Fibroblast of the aortic adventitia (primary cell): ENCODE data around the gene DMBT1. TPM values are rescaled to one million over a fixed set of nuclear protein-coding genes. Genes with fewer than 3 reads are reported as not detected.
"Not testable (repeated sequence)": the region's sequence is repeated elsewhere in the genome, so short reads cannot be mapped to it uniquely, and the experiment has no call there.

Experiments used
- DNase-seq: peaks from one replicate; pipeline ENCODE4 v3.0.0-alpha.2; 2010; ENCODE audit warnings: low read depth
- H3K4me3 ChIP-seq: 2 replicates; pipeline ENCODE4 v1.5.1; 2011; ENCODE audit warnings: low read depth, mild to moderate bottlenecking, control low read depth, low read length, moderate library complexity
- total RNA-seq: library from RNA; depleted of rRNA; stranded (reverse); fragments of >200 nt; gene quantifications from 2 replicates; pipeline ENCODE4 v1.2.3, GENCODE V29; 2012; ENCODE audit warnings: low replicate concordance
- TF ChIP-seq, protein P1 (sequence below): IDR thresholded peaks from 2 replicates; pipeline ENCODE4 v1.5.1; 2011; ENCODE audit warnings: mild to moderate bottlenecking, low read length, control low read depth, inconsistent platforms; ENCODE audit not compliant: insufficient read depth

The DMBT1 gene
- total RNA-seq, 1 donor, result under 0.01 TPM

DNA sequence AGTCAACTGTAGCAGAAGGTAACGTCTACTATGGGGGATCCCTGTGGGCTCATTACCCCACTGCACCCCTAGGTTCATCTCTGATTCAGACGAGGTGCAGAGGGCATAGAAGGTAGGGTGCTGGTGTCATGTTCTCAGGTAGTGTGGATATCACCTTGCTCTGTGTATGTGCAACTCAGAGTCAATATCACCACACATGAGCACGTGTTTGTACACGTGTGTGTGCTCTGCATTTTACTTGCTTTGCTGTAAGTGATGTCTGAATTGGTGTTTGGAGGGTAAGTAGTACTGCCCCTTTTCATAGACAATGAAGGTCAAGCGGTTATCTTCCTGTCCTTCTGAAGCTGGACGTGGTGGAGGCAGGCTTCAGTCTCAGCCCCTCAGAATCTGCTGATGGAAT lies 10.4 kb downstream of the DMBT1 start:
- H3K4me3 ChIP-seq, result no peak overlapping the region
- TF ChIP-seq, protein P1, sequence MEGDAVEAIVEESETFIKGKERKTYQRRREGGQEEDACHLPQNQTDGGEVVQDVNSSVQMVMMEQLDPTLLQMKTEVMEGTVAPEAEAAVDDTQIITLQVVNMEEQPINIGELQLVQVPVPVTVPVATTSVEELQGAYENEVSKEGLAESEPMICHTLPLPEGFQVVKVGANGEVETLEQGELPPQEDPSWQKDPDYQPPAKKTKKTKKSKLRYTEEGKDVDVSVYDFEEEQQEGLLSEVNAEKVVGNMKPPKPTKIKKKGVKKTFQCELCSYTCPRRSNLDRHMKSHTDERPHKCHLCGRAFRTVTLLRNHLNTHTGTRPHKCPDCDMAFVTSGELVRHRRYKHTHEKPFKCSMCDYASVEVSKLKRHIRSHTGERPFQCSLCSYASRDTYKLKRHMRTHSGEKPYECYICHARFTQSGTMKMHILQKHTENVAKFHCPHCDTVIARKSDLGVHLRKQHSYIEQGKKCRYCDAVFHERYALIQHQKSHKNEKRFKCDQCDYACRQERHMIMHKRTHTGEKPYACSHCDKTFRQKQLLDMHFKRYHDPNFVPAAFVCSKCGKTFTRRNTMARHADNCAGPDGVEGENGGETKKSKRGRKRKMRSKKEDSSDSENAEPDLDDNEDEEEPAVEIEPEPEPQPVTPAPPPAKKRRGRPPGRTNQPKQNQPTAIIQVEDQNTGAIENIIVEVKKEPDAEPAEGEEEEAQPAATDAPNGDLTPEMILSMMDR, result no peak

DNA sequence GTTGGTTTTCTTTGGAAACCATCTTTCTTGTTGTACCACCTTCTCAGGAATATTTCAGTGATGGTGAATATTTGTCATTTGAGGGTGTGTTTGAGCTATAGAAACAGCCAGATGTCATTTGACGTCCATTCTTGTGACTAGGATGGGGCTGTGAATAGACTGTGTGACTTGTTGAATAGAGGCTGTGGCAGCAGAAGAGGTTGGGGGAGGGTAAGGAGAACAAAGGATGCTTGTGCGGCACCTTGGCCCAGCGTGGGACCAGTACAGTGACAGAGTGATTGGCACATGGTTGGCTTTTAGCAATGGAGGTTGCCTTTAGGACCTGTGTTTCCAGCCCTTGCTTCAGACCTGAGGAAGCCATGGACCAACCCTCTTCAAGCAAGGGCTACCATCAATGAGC lies 11.3 kb downstream of the DMBT1 start:
- TF ChIP-seq, protein P1, result no peak
- no peak overlapping the region for H3K4me3 ChIP-seq
- DNase-seq, result no peak

More for the DNA sequence above, 10.4 kb downstream of the DMBT1 start:
- no peak for DNase-seq

DNA sequence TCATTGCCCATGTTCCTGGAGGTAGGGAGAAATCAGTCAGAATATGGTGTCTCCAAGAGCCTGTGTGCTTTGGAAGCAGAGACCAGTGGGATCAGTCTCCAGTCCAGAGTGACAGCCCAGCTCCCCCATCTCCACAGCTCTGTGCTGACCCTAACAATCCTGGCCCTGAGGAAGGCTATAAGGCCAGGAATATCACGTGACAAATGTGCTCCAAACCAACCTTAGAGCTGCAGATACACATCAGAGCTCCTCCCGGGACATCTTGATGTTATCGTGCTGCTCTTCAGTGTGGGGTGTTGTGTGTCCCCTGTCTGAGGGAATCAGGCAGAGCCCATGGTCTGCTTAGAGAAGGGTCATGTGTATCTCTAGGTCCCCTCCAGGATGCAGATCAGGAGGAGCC lies 15.2 kb downstream of the DMBT1 start:
- TF ChIP-seq, protein P1, result no peak
- H3K4me3 ChIP-seq, result no peak overlapping the region
- DNase-seq, result no peak

DNA sequence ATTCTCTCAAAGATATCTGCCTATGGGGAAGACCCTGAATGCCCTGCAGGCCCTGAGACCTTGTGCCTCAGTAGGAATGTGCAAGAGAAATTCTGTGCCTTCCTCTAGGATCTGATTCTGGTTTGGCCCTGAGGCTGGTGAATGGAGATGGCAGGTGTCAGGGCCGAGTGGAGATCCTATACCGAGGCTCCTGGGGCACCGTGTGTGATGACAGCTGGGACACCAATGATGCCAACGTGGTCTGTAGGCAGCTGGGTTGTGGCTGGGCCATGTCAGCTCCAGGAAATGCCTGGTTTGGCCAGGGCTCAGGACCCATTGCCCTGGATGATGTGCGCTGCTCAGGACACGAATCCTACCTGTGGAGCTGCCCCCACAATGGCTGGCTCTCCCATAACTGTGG lies 15.7 kb downstream of the DMBT1 start:
- TF ChIP-seq, protein P1, result no peak
- DNase-seq, result no peak

DNA sequence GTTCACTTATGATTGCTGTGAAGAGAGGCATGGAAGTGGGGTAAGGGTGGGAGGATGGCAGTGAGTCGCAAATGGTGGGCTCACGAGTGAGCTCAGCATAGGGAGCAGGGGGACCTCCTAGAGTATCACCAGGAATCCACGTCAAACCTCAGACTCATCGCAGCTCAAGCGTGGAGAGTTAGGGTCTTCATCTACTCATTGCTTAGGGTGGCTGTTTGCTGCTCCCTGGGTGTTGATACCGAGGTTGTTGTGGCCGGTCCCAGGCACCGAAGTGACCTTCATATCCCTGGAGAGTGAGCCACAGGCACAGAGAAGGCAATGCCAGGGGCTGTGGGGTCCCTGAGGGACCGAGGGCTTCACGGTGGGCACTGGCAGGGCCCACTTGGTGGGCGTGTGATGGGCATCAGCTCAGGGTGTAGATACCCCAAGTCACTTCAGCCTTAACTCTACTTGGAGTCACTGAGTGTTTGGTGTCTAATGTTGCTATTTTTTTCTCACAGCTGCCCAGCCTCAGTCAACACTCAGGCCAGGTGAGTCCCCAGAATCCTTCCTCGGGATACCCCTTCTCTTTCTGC lies 16.8 kb downstream of the DMBT1 start:
- H3K4me3 ChIP-seq, result no peak overlapping the region
- TF ChIP-seq, protein P1, result no peak
- no peak for DNase-seq

More for the DNA sequence above, 15.7 kb downstream of the DMBT1 start:
- H3K4me3 ChIP-seq, result no peak overlapping the region

DNA sequence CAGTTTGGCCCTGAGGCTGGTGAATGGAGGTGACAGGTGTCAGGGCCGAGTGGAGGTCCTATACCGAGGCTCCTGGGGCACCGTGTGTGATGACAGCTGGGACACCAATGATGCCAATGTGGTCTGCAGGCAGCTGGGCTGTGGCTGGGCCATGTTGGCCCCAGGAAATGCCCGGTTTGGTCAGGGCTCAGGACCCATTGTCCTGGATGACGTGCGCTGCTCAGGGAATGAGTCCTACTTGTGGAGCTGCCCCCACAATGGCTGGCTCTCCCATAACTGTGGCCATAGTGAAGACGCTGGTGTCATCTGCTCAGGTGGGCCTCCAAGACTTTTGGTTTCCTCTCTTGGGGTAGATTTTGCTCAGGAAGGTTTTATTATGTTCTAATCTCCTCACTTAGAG lies 25.5 kb downstream of the DMBT1 start:
- DNase-seq, H3K4me3 ChIP-seq: not testable (repeated sequence)

DNA sequence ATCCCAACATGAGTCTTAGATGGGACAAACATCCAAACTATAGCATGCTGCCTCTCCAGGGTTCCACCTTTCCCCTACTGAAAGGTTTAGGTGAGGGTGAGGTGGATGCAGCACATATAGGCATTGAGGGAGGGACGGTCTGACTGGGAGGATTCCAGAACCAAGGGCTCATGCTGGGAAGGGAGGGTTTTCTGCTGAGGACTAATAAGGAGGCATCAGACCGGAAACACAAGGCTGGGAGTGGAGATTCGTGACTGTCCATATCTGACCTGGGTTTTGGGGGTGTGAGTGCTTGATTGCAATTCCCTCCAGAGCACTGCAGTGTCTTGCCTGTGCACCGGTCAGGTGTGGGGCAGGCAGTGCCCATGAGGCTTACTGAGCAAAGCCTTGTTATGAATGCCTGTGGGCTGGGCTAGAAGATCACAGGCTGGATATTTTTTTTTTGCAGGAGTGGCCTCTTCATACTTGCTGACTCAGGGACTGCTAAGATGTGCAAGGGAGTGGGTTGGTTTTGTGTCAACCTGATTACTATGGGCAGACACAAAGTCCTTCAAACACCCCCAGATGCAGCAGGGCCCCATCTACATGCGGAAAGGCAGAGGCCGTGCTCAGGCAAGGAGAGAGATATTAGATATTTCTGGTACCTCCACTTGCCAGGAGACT lies 26.7 kb downstream of the DMBT1 start:
- no peak for DNase-seq
- TF ChIP-seq, protein P1, result no peak
- H3K4me3 ChIP-seq, result no peak overlapping the region
